Activated effector memory CD4-positive, alpha-beta T cell treated with Interleukin-2 at 50 U/mL for 16 hours (primary cell): Measurements from ENCODE around the gene DNAJA3.

Source experiments
- DNase-seq: peaks from one replicate; pipeline ENCODE4 v3.0.0-alpha.2; 2020

The DNAJA3 gene

GRCh38 chr16:4435337-4436067, 9.8 kb downstream of the DNAJA3 start:
- no peak for DNase-seq

DNA sequence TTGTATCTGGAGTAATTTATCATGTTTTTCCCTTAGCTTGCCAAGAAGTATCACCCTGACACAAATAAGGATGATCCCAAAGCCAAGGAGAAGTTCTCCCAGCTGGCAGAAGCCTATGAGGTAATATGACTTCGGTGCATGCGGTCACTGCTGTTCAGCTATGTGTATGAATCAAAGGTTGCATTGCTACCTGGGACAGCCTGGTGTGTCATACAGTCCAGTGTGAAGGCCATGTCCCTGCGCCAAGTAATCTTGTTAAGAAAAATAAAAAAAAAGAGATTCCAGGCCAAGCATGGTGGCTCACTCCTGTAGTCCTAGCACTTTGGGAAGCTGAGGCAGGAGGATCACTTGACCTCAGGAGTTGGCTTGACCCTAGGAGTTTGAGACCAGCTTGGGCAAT, 11.7 kb downstream of the DNAJA3 start:
- no peak for DNase-seq

- DNase-seq = no peak
These were observed 16.7 kb downstream of the DNAJA3 start for GRCh38 chr16:4442371-4442770.

DNA sequence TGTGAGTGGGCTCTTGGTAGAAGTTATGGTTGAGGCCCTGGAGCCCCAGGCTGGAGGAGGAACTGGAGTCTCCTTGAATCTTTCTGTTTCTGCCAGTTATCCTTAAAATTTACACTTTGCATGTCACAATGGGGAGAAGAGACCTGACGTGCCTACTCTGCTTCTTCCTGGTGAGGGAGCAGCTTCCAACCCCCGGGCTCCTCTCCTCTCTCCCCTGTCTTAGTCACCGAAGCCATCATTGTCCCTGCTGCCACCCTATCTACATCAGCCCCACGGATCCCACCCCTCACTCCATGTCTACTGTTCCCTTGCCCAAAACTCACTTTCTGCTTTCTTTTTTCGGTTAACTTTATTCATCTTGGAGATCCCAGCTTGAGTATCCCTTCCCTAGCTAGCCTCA, 17.6 kb downstream of the DNAJA3 start:
- no peak for DNase-seq

DNA sequence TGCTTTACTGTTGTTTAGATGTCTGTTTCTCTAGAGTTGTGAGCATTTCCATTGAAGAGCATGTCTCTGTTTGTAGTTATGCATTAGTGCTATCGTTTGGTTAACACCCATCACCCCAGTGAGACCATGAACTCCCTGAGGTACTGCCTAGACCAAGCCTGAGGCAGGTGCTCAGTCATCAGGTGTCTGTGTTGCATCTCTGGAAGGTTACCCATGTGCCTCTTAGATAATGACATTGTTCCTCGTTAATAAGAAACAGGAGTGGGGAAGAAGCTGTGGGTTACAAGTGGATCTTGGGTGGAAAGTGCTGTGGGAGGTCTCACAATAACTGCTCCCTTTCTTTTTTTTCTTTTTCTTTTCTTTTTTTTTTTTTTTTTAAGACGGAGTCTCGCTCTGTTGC, 18.3 kb downstream of the DNAJA3 start:
- DNase-seq = no peak

DNA sequence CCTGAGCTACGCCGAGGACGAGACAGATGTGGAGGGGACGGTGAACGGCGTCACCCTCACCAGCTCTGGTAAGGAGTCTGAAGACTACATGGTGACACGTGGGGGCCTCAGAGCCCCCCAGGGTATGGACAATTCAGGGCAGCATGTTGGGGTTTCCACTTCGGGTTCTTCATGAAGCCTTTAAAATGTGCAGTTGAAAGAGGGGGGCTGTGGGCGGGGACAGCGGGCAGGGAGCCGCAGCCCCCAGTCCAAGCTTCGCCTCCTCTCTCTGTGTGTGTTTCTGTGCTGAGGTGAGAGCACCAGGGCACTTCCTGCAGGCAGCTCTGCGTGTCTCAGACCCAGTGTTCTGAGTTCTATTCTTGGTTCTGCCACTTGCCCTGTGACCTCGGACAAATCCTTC, 24.8 kb downstream of the DNAJA3 start:
- no peak for DNase-seq

GRCh38 chr16:4450931-4451519, 25.4 kb downstream of the DNAJA3 start:
- DNase-seq = no peak

DNA sequence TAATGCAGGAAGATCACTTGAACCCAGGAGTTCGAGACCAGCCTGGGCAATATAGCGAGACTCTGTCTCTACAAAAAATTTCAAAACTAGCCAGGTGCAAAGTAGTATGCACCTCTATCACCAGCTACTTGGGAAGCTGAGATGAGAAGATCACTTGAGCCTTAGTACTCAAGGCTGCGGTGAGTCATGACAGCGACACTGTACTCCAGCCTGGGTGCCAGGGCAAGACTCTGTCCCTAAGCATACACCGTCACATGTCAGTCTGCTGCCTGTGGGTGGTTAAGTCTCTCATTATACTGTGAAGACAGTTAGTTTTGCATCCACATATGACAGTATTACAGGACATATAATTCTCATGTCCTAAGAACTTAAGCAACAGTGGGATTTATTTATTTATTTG, 27.0 kb downstream of the DNAJA3 start:
- no peak for DNase-seq

GRCh38 chr16:4454623-4455022, 29.0 kb downstream of the DNAJA3 start:
- DNase-seq = no peak

DNA sequence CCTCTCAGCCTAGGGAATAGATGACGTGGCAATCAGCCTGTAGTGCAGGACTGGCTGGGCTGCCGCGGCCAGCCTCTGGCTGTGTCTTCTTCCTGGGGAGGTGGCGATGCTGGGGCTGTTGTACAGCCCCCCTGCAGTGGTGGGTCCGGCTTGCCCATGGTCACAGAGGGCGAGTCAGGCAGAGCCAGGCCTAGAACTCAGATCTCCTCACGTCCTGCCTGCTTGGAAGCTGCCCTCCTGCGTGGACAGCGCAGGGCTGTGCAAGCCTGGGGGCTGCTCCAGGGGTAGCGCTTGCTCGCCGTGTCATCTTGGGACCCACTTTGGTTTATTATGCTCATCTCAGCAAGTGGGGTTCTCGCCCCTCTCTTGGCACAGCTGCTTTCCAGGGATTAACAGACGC, 29.4 kb downstream of the DNAJA3 start:
- no peak for DNase-seq

GRCh38 chr16:4455951-4456350, 30.3 kb downstream of the DNAJA3 start:
- DNase-seq = no peak

- no peak for DNase-seq
These were observed 35.2 kb downstream of the DNAJA3 start for GRCh38 chr16:4460936-4461249.

DNA sequence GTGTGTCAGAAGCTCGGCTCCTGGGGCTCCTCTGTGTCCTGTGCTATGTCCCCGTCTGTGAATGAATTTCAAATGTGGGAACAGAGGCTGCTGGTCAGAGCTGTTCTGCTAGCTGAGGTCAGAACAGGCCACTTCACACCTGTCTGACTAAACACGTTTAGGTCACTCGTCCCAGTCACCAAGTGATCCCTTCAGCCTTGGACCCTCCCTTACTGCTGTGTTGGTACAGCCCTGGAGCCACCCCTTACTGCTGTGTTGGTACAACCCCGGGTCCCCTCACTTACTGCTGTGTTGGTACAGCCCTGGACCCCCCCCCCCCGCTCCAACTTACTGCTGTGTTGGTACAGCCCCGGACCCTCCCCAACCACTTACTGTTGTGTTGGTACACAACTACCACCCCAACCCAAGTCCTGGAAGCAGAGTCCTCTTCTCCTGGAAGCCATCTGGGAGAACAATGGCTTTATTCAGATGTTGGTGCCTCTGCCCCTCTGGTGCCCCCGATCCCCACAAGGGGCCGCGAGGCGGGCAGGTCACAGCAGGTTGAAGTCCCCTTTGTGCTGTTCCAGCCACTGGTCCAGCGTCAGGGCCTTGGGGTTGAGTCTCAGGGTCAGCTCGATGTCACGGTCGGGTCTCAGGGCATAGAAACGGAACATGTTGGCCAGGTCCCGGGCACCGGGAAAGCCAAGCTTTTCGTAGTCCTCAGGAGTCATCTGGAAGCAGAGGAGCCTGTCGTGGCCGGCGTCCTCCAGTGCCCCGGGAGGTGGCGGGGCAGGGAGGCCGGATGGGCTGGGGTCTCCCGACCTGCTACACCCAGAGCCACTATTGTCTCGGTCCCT, 35.8 kb downstream of the DNAJA3 start:
- no peak for DNase-seq

GRCh38 chr16:4463522-4464163, 38.0 kb downstream of the DNAJA3 start:
- no peak for DNase-seq

GRCh38 chr16:4465977-4466779, 40.5 kb downstream of the DNAJA3 start:
- peak; percentile 69 for DNase-seq

- DNase-seq = no peak
These were observed 42.2 kb downstream of the DNAJA3 start for GRCh38 chr16:4467916-4468315.

GRCh38 chr16:4468972-4469371, 43.3 kb downstream of the DNAJA3 start:
- DNase-seq = no peak

- no peak for DNase-seq
These were observed 46.2 kb downstream of the DNAJA3 start for GRCh38 chr16:4471869-4472268.

- DNase-seq = no peak
These were observed 47.2 kb downstream of the DNAJA3 start for GRCh38 chr16:4472880-4473279.

DNA sequence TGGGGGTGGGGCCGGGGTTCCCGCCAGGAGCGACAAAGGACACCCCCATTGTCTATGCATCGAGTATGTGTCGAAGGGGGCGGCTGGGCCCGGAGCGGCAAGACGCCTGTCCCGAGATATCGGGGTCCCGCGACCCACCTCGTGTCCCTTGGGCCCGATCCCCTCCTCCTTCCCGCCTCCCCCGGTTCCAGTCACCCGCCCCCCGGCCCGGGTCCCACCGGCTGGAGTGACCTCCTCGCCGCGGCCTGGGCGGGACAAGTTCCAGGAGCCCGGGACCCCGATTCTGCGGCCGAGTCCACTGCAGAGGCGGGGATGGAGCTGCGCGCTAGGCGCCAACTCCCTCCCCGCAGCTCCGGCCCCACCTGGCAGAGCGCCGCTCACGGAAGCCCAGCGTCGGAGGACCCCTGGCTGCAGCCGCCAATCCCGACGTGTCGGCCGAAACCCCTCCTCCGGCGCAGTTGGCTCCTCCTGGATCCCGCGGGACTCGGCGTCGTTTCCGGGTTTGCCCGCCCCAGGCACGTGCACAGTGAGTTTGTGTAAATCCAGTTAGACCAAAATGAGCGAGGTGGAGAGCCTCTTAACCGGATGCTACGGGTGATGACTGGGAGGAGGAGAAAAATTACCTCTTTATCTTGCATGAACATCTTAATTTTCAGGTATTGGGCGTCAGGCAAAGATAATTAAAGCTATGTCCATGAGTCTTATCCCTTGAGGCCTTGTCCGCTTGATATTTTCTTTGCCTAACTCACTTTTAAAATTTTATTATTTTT, 48.7 kb downstream of the DNAJA3 start, which contains the start of gene NMRAL1:
NMRAL1 (minus strand) TSS at position 434 of the 770 bp plus-strand sequence. CDS start 493 bp downstream, outside the sequence.
- peak; percentile 72 for DNase-seq

DNA sequence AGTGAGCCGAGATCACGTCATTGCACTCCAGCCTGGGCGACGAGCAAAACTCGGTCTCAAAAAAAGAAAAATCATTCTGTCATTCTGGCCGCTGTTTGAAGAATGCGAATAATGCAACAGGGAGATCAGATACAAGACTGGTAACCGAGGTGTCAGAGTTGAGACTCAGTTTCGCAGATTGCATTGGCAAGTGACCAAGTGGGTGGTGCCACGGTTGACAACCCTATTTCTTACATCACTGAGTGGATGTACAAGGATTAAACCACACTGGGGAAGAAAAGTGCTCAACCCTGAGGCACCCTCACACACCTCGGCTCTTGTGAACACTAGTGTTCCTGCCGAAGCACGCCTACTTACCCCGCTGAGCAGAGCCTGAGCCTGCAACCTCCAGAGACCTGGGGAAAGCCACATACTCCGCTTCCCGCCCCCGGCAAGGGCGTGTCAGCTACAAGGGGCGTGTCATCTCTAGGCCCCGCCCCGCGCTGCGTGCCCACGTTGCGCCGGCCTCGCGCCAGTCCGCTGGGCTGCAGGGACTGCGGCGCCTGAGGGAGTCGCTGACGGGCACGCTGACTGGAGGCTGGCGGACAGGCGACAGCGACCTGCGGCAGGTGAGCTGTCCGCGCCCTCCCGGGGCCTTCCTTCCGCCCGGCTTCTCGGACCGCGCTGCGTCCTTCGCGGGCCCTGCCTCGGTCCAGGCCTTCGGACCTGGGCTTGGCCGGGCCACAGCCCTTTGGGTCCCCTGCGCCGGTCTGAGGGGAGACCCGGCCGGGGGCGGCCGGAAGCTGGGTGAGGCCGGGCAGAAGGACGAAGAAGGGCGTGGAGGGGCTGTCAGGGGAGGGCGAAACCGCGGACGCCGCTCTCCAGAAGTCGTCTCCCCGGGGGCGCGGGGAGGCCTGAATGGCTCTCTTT, 50.5 kb downstream of the DNAJA3 start, which contains the start of gene HMOX2:
HMOX2 (plus strand) TSS at position 519 of the 909 bp plus-strand sequence. CDS start 29,127 bp downstream, outside the sequence.
- DNase-seq = peak; percentile 94
